GM18873 (cell line): ENCODE results near the gene MAEA.
"Not testable (repeated sequence)": the region's sequence is repeated elsewhere in the genome, so short reads cannot be mapped to it uniquely, and the experiment has no call there.

Experiments used
- ATAC-seq: cut with Tn5 transposase; IDR thresholded peaks from one replicate; pipeline ENCODE4 v1.9.1; 2021; ENCODE audit warnings: mild to moderate bottlenecking, moderate library complexity, moderate number of reproducible peaks; ENCODE audit not compliant: unreplicated experiment, low FRiP score

Gene MAEA

GRCh38 chr4:1318046-1318375 lies 28.3 kb downstream of the MAEA start:
- ATAC-seq = no peak

DNA sequence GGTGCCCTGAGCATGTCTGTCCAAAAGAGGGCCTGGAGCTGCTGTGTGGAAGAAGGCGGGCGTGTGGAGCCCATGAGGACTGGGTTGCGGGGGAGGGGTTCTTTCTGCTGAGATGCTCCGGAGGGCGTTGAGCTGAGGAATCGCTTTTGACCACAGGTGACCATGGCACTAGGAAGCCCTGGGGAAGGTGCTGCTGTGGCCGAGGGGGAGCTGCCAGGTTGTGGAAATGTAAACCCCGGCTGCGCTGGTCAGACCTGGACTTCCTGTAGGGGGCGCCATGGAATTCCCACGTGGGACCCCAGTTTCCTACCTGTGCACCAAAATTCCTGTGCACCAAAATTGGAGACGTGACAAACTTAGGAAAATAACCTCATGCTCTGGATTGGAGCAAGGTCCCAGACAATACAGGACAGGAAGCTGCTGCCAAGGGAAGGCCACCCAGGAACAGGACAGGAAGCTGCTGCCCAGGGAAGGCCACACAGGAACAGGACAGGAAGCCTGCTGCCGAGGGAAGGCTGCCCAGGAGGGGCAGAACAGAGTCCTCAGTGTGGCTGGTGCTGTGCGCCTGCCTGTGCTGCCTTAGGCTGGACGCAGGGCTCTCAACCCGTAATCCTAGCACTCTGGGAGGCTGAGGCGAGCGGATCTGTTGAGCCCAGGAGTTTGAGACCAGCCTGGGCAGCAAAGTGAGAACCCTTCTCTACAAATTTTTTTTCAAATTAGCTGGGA lies 29.0 kb downstream of the MAEA start:
- ATAC-seq = no peak

DNA sequence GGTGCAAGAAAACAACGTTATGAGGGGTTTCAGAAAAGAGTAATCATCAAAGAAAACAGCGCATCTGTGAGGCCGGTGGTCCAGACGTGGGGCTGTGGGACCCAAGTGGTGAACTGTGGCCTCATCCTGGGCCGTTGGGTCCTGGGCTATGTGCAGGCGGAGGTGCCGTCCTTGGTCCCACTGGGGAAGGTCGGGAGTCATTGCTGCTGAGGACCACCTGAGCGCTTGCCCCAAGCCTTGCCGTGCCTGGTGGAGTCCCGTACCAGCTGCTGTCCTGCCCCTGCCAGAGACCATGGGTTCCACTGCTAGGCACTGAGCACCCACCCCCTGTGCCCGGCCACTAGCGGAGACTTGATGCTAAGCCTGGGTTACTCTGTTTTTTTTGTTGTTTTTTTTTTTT lies 31.8 kb downstream of the MAEA start:
- no peak for ATAC-seq

- ATAC-seq = no peak
Measured at GRCh38 chr4:1321946-1322650, 32.4 kb downstream of the MAEA start.

DNA sequence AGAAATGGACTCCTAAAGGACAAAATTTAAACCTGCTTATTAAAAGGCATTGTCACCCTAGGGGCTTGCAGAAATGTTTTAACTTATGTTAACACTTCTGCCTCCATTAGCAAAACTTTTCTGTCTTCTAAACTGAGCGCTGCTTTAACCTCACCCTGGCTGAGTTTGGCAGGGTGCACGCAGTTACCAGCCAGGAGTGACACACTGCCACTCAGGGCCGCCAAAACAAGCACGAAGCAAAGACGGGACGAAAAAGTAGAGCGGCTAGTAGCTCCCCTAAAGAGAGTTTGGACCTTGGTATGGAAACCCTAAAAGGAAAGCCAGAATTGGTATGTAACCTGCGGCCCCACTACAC lies 33.6 kb downstream of the MAEA start:
- ATAC-seq = no peak

DNA sequence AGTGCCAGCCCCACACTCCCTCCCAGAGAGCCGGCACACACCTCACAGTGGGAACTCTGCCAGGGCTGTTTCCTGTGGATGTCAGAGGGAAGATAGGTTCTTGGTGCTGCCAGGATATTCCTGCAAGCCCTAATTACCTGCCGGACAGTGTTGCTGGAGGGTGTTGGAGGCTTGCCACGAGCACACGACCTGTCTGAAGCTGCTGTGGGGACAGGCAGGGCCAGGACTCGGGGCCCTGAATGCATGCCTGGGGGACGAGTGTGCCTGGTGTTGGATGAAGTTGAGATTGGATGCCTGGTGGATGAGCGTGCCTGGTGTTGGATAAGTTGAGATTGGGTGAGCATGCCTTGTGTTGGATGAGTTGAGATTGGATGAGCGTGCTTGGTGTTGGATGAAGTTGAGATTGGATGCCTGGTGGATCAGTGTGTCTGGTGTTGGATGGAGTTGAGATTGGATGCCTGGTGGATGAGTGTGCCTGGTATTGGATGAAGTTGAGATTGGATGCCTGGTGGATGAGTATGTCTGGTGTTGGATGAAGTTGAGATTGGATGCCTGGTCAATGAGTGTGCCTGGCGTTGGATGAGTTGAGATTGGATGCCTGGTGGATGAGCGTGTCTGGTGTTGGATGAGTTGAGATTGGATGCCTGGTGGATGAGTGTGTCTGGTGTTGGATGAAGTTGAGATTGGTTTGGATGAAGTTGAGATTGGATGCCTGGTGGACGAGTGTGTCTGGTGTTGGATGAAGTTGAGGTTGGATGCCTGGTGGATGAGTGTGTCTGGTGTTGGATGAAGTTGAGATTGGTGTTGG lies 34.1 kb downstream of the MAEA start:
- ATAC-seq = no peak

GRCh38 chr4:1324443-1325175 lies 34.9 kb downstream of the MAEA start:
- ATAC-seq = not testable (repeated sequence)

DNA sequence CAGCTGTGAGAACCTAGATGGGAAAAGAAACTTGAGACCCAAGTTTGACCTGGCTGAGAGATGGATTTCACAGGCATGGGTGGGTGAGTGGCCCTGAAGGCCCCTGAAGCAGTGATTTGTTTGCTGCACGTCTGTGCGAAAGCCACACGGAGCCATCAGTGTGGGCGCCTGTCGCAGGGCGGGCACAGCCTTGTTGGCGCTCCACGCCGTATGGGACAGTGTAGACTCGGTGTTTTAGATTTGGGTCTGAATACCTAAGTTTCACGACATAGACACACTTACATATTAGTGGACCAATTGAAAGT lies 35.4 kb downstream of the MAEA start:
- no peak for ATAC-seq

DNA sequence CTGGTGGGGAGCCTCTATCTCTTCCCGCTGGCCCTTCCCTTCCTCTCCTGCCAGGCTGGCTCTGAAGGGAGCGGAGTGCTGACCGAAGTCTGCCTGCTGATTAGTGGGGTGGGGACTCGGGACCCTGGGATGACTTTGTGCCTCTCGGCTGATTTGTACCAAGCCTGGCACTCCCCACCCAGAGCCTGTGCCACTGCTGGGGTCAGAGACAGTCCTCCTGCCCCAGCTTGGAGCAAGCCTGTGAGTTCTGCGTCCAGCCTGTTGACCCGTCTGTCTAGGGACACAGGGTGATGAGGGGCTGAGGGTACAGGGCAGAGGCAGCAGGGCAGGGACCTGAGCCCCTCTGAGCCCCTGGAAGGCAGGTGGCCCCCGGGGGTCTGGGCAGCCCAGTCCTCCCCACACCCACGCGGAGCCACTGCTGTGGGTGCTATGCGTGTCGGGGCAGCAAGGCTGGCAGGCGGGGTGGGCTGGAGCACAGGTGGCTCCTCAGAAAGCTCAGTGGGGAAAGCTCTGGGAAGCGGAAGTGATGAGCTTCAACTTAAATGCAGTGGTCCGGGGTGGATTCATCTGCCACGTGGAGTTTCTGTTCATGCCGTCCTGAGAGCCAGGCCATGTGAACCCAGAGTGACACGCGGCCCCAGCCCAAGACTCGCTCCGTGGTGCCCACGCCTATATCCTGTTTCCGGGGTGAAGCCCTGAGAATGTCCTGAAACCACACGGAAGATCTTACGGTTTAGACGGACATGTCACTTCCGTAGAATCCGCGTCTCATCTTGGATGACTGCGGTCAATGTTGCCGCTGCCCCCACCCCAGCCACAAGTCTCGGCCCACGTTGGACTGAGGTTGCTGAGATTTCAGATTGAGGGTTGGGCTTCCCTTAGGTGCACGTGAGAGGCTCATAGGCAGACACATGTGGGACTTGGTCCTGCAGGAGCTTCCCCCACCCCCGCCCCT lies 36.3 kb downstream of the MAEA start:
- ATAC-seq = no peak

DNA sequence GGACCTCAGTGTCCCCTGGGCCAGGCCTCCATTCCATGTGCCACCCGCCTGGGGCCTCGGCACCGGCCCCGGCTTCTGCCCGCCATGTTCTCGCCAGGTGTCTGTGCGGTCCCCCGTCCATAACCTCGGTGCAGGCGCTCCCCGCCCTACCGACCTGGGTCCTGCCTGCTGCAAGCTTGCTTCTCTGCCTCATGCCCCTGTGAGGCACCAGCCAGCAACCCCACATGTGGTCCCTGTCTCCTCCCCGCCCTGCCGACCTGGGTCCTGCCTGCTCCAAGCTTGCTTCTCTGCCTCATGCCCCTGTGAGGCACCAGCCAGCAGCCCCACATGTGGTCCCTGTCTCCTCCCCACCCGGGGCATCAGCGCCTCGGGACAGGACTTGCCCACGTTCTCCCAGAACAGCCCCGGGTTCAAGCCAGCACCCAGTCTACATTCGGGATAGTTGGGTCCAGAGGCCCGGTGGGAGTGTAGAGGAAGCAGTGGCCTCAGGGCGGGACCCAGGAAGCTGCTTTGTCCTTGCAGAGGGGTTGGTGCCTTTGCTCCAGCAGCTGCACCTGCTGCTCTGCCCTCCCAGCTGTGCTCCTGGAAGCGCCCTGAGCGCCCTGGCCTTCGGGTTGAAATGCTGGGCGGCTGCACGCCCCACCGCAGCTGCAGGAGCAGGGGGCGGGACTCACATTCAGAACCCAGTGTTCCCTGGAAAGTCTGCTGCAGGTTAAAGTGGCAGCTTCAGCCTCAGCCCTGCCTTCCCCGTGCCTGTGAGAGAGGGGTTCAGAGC lies 37.2 kb downstream of the MAEA start:
- no peak for ATAC-seq

GRCh38 chr4:1327526-1328266 lies 38.0 kb downstream of the MAEA start:
- ATAC-seq = no peak

DNA sequence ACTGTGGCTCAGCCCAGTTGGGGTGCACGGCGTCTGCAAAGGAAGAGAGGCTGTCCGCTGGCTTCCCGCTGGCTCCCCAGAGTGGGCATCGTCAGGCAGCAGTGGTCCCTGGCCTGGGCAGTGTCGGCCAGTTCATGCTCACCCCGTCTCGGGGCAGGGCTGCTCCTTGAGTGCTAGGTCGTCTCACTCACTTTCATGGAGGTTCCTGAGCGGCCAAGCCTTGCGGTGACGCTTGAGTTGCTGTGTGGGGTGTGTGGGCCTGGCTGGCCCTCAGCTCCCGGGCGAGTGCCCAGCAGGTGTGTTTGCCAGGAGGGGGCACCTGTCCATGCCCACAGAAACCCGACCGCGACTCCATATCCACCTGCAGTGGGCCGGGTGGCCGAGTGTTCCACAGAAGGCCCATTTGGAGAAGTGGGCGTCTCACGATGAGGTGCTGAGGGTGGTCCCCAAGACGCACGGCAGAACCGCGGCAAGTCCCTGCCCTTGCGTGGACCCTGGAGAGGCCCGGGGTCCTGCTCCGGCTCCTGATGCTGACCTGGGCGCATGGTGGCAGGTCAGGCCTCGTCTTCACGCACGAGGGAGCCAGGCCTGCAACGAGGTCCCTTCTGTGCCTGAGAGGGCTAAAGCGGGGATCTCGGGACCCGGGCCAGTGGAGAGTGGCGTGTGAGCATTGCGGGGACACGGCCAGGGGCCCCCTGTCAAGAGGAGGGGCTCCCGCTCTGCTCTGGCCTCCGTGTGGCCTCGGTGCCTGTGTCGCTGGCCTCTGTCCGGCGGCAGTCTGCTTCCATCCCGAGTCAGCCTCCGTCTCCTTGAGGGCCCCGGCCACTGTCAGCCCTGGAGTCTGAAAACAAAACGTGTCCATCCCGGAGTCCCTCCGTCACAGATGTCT lies 38.8 kb downstream of the MAEA start:
- no peak for ATAC-seq

DNA sequence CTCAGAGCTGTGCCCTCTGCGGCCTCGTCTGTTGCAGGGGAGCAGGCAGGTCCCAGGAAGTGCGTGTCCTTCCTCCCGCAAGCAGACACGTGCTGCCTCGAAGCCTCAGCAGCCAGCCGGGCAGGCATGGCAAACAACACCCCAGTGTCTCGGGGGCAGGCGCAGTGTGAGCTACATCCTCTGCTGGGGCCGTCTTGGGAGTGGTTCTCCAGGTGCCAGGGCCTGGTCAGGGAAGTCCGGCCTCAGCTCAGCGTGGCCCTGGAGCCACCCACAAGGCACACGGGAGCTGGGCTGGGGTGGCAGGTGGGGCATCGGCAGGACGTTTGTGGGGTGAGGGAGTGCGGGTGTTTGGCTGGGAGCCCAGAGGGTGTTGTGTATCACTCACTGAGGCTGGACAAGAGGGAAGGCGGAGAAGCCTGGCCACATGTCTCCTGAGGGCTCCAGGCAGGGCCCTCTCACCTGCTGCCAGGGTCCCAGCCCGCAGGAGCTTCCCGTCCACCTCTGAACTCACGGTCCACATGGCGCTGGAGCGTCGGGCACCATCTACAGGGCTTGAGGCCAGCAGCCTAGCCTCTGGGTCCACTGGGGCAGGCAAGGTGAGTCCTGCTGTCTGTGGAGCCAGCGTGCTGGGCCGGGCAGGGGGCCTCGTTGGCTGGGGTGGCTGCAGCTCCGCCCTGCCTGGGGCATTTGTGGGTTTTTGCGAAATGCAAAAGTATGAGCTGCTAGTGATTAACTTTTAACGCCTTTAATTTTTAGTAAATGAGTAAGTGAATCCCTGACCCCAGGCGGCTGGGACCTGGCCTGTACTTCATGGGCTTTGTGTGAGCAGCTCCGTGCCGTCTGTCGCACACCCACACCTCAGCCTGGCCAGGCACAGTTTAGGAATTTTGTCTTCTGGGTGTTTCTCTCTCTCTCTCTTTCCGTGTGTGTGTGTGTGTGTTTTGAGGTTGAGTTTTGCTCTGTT lies 40.0 kb downstream of the MAEA start:
- ATAC-seq = no peak

GRCh38 chr4:1330761-1331590 lies 41.3 kb downstream of the MAEA start:
- no peak for ATAC-seq

DNA sequence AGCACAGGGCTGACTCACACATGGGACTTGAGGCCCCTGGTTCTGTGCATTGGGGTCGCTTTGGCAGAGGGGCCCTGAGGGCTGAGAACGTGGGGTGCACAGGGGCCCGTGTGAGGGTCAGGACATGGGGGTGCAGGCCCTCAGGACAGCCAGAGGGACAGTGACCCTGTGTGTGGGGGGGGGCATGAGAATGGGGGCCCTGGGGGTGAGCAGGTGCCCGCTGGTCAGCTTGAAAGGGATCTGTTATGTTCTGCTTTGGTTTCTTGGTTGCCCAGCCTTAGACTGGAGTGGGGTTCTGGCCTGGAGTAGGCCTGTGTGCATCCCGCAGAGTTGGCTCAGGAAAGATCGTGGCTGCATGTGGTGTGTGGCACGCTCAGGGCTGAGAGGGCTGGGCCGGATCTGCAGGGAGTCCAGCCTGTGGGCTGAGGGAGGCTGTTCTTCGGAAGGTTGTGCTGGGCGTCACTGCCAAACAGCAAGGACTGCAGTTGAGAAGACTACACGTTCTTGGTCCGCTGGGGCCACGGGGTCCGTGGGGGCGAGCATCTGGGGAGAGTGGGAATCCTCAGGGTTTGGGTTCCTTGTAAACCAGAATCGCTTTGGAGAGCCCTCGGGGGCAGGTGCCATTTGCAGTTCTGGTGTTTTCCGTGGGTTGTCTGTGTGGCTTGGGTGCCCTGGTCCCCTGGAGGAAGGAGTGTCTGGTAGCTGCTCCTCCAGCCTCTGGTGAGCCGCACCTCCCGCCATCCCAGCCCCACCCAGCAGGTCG lies 42.1 kb downstream of the MAEA start:
- no peak for ATAC-seq
